ENCODE results near the gene ERN2.
A peak's percentile ranks its signal among the peaks of the same experiment; 100 is the strongest.

DNA sequence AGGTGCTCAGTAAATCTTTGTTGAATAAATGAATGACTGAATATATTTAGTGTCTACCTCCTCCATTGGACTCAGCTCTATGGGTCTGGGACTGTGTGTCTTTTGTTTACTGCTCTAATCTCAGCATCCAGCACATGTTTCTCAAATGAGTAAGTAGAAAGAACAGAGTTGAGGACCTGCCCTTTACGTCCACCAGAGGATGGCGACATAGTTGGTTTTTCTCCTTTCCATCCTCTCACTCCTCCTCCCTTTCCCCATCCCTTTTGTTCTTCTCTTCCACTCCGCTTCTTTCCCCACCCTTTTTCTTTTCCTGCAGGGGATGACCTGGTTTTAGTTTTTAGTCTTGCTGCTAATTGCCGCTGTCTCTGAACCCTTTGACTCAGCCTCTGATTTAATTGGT is 29.7 kb upstream of the ERN2 start:
- TF ChIP-seq ELF1 (IDR thresholded peaks at IDR 0.05; ENCODE audit: borderline replicate concordance, low read depth) (no peak), CTCF (IDR thresholded peaks at IDR 0.05 in 2 of 3, conservative IDR thresholded peaks at IDR 0.05 in 1 of 3; ENCODE audit: borderline replicate concordance in 1 of 3, insufficient read depth in 1 of 3, low read depth in 2 of 3, low read length in 2 of 3) (peak in 1 of 3 experiments; percentile 16; a peak in 1 of 6 replicates), ZFX (IDR thresholded peaks at IDR 0.05) (no peak), POLR2AphosphoS5 (IDR thresholded peaks at IDR 0.05; ENCODE audit: low read depth, low read length) (no peak)
- TF ChIP-seq, protein P1, sequence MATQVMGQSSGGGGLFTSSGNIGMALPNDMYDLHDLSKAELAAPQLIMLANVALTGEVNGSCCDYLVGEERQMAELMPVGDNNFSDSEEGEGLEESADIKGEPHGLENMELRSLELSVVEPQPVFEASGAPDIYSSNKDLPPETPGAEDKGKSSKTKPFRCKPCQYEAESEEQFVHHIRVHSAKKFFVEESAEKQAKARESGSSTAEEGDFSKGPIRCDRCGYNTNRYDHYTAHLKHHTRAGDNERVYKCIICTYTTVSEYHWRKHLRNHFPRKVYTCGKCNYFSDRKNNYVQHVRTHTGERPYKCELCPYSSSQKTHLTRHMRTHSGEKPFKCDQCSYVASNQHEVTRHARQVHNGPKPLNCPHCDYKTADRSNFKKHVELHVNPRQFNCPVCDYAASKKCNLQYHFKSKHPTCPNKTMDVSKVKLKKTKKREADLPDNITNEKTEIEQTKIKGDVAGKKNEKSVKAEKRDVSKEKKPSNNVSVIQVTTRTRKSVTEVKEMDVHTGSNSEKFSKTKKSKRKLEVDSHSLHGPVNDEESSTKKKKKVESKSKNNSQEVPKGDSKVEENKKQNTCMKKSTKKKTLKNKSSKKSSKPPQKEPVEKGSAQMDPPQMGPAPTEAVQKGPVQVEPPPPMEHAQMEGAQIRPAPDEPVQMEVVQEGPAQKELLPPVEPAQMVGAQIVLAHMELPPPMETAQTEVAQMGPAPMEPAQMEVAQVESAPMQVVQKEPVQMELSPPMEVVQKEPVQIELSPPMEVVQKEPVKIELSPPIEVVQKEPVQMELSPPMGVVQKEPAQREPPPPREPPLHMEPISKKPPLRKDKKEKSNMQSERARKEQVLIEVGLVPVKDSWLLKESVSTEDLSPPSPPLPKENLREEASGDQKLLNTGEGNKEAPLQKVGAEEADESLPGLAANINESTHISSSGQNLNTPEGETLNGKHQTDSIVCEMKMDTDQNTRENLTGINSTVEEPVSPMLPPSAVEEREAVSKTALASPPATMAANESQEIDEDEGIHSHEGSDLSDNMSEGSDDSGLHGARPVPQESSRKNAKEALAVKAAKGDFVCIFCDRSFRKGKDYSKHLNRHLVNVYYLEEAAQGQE (IDR thresholded peaks at IDR 0.05; ENCODE audit: low read depth): no peak
